Measurements from ENCODE around the gene ABHD10. TPM values are rescaled to one million over a fixed set of nuclear protein-coding genes. Genes with fewer than 3 reads are reported as not detected.
A peak's percentile ranks its signal among the peaks of the same experiment; 100 is the strongest.

The ABHD10 gene
- 18.8 TPM for total RNA-seq
- polyA plus RNA-seq: 10 to 100 TPM; 23.1 to 37.2 (median 35.1) TPM

GRCh38 chr3:111978583-111979433 is at the start of gene ABHD10:
TSS of gene ABHD10 (plus strand) at chr3:111979026. CDS start at chr3:111979062, 36 bp downstream.
- peak within 1 kb of the TSS; percentile 81 for H3K27ac ChIP-seq (ENCODE audit: insufficient read depth, low read length, poor library complexity, severe bottlenecking)
- H3K27me3 Mint-ChIP-seq: peaks cover 11% of the 10 kb centered on the region
- peak within 1 kb of the TSS; percentile 99 for H3K4me3 ChIP-seq (ENCODE audit: low read depth, low read length)
- H3K4me1 Mint-ChIP-seq: peaks cover 29 to 48% (median 41%) of the 10 kb centered on the region in 4 donors
- DNase-seq (peak; percentile 92 to 99 (median 95)), ATAC-seq (ENCODE audit: low read depth in 2 of 2) (peak; percentile 94 to 96)
- H3K27me3 ChIP-seq (ENCODE audit: control insufficient read depth, insufficient read depth, low read length): no peaks in the 10 kb centered on the region
- H3K36me3 ChIP-seq (ENCODE audit: control insufficient read depth, insufficient read depth, low read length): peaks cover under 1% of the 10 kb centered on the region
- H3K27ac Mint-ChIP-seq: peak within 1 kb of the TSS; percentile 92 to 96 (median 95)
- no peaks in the 10 kb centered on the region for H3K9me3 Mint-ChIP-seq
- H3K9me3 ChIP-seq (ENCODE audit: control insufficient read depth in 2 of 2, low read length in 2 of 2): no peaks in the 10 kb centered on the region
- H3K4me3 Mint-ChIP-seq: peak within 1 kb of the TSS; percentile 95 to 97 (median 96)
- peaks cover 31% of the 10 kb centered on the region for H3K4me1 ChIP-seq (ENCODE audit: control insufficient read depth, insufficient read depth, low read length, poor library complexity, severe bottlenecking)
- H3K36me3 Mint-ChIP-seq: peaks cover 3% of the 10 kb centered on the region

- no peaks in the 10 kb centered on the region for H3K9me3 ChIP-seq (ENCODE audit: control insufficient read depth in 2 of 2, low read length in 2 of 2)
- DNase-seq (no peak), ATAC-seq (ENCODE audit: low read depth in 2 of 2) (no peak)
- no peaks in the 10 kb centered on the region for H3K36me3 ChIP-seq (ENCODE audit: control insufficient read depth, insufficient read depth, low read length)
- Mint-ChIP-seq H3K4me3 (no peak overlapping the region), H3K36me3 (peaks cover 4% of the 10 kb centered on the region), H3K27ac (no peak overlapping the region), H3K4me1 (no peaks in the 10 kb centered on the region), H3K9me3 (peaks cover 0 to under 1% (median 0%) of the 10 kb centered on the region in 7 donors), H3K27me3 (no peaks in the 10 kb centered on the region)
- no peaks in the 10 kb centered on the region for H3K27me3 ChIP-seq (ENCODE audit: control insufficient read depth, insufficient read depth, low read length)
- no peak overlapping the region for H3K27ac ChIP-seq (ENCODE audit: insufficient read depth, low read length, poor library complexity, severe bottlenecking)
- H3K4me3 ChIP-seq (ENCODE audit: low read depth, low read length): no peak overlapping the region
- no peaks in the 10 kb centered on the region for H3K4me1 ChIP-seq (ENCODE audit: control insufficient read depth, insufficient read depth, low read length, poor library complexity, severe bottlenecking)
Observed at GRCh38 chr3:111929484-111929883, 49.3 kb upstream of the ABHD10 start.

GRCh38 chr3:111932946-111933345 is 45.9 kb upstream of the ABHD10 start:
- Histone ChIP-seq H3K9me3 (ENCODE audit: control insufficient read depth in 2 of 2, low read length in 2 of 2) (no peaks in the 10 kb centered on the region), H3K27me3 (ENCODE audit: control insufficient read depth, insufficient read depth, low read length) (no peaks in the 10 kb centered on the region), H3K4me3 (ENCODE audit: low read depth, low read length) (no peak overlapping the region), H3K36me3 (ENCODE audit: control insufficient read depth, insufficient read depth, low read length) (no peaks in the 10 kb centered on the region), H3K4me1 (ENCODE audit: control insufficient read depth, insufficient read depth, low read length, poor library complexity, severe bottlenecking) (no peaks in the 10 kb centered on the region), H3K27ac (ENCODE audit: insufficient read depth, low read length, poor library complexity, severe bottlenecking) (no peak overlapping the region)
- peaks cover 4% of the 10 kb centered on the region for H3K36me3 Mint-ChIP-seq
- peaks cover 5% of the 10 kb centered on the region for H3K27me3 Mint-ChIP-seq
- H3K4me3 Mint-ChIP-seq: no peak overlapping the region
- H3K27ac Mint-ChIP-seq: no peak overlapping the region
- no peaks in the 10 kb centered on the region for H3K4me1 Mint-ChIP-seq
- peaks cover 0 to 1% (median 0%) of the 10 kb centered on the region in 7 donors for H3K9me3 Mint-ChIP-seq
- no peak for ATAC-seq (ENCODE audit: low read depth in 2 of 2)
- no peak for DNase-seq

- no peak for DNase-seq
- ATAC-seq (ENCODE audit: low read depth in 2 of 2): no peak
- no peak overlapping the region for H3K4me3 Mint-ChIP-seq
- H3K36me3 ChIP-seq (ENCODE audit: control insufficient read depth, insufficient read depth, low read length): no peaks in the 10 kb centered on the region
- no peaks in the 10 kb centered on the region for H3K9me3 ChIP-seq (ENCODE audit: control insufficient read depth in 2 of 2, low read length in 2 of 2)
- H3K27ac ChIP-seq (ENCODE audit: insufficient read depth, low read length, poor library complexity, severe bottlenecking): no peak overlapping the region
- no peak overlapping the region for H3K4me3 ChIP-seq (ENCODE audit: low read depth, low read length)
- peaks cover 0 to 1% (median 0%) of the 10 kb centered on the region in 7 donors for H3K9me3 Mint-ChIP-seq
- H3K4me1 ChIP-seq (ENCODE audit: control insufficient read depth, insufficient read depth, low read length, poor library complexity, severe bottlenecking): no peaks in the 10 kb centered on the region
- H3K27me3 ChIP-seq (ENCODE audit: control insufficient read depth, insufficient read depth, low read length): no peaks in the 10 kb centered on the region
- H3K27me3 Mint-ChIP-seq: peaks cover 5% of the 10 kb centered on the region
- no peak overlapping the region for H3K27ac Mint-ChIP-seq
- H3K4me1 Mint-ChIP-seq: no peaks in the 10 kb centered on the region
- peaks cover 16% of the 10 kb centered on the region for H3K36me3 Mint-ChIP-seq
Observed at GRCh38 chr3:111936191-111936841, 42.5 kb upstream of the ABHD10 start.

GRCh38 chr3:111936967-111937366 is 41.9 kb upstream of the ABHD10 start:
- H3K4me1 Mint-ChIP-seq: no peaks in the 10 kb centered on the region
- no peak overlapping the region for H3K27ac Mint-ChIP-seq
- H3K27me3 ChIP-seq (ENCODE audit: control insufficient read depth, insufficient read depth, low read length): no peaks in the 10 kb centered on the region
- H3K36me3 ChIP-seq (ENCODE audit: control insufficient read depth, insufficient read depth, low read length): no peaks in the 10 kb centered on the region
- no peaks in the 10 kb centered on the region for H3K4me1 ChIP-seq (ENCODE audit: control insufficient read depth, insufficient read depth, low read length, poor library complexity, severe bottlenecking)
- H3K4me3 ChIP-seq (ENCODE audit: low read depth, low read length): no peak overlapping the region
- peaks cover 0 to 1% (median 0%) of the 10 kb centered on the region in 7 donors for H3K9me3 Mint-ChIP-seq
- no peaks in the 10 kb centered on the region for H3K9me3 ChIP-seq (ENCODE audit: control insufficient read depth in 2 of 2, low read length in 2 of 2)
- H3K27ac ChIP-seq (ENCODE audit: insufficient read depth, low read length, poor library complexity, severe bottlenecking): no peak overlapping the region
- ATAC-seq (ENCODE audit: low read depth in 2 of 2) (no peak), DNase-seq (no peak)
- peaks cover 5% of the 10 kb centered on the region for H3K27me3 Mint-ChIP-seq
- H3K36me3 Mint-ChIP-seq: peaks cover 19% of the 10 kb centered on the region
- H3K4me3 Mint-ChIP-seq: no peak overlapping the region

GRCh38 chr3:111937871-111938270 is 41.0 kb upstream of the ABHD10 start:
- no peak overlapping the region for H3K27ac Mint-ChIP-seq
- H3K36me3 Mint-ChIP-seq: peaks cover 16% of the 10 kb centered on the region
- Histone ChIP-seq H3K4me3 (ENCODE audit: low read depth, low read length) (no peak overlapping the region), H3K36me3 (ENCODE audit: control insufficient read depth, insufficient read depth, low read length) (no peaks in the 10 kb centered on the region), H3K4me1 (ENCODE audit: control insufficient read depth, insufficient read depth, low read length, poor library complexity, severe bottlenecking) (no peaks in the 10 kb centered on the region), H3K27me3 (ENCODE audit: control insufficient read depth, insufficient read depth, low read length) (no peaks in the 10 kb centered on the region), H3K27ac (ENCODE audit: insufficient read depth, low read length, poor library complexity, severe bottlenecking) (no peak overlapping the region), H3K9me3 (ENCODE audit: control insufficient read depth in 2 of 2, low read length in 2 of 2) (no peaks in the 10 kb centered on the region)
- H3K4me3 Mint-ChIP-seq: no peak overlapping the region
- DNase-seq (no peak), ATAC-seq (ENCODE audit: low read depth in 2 of 2) (no peak)
- H3K9me3 Mint-ChIP-seq: peaks cover 0 to 1% (median 0%) of the 10 kb centered on the region in 7 donors
- peaks cover 5% of the 10 kb centered on the region for H3K27me3 Mint-ChIP-seq
- no peaks in the 10 kb centered on the region for H3K4me1 Mint-ChIP-seq

- Mint-ChIP-seq H3K27ac (no peak overlapping the region), H3K4me3 (no peak overlapping the region), H3K9me3 (peaks cover 0 to 1% (median 0%) of the 10 kb centered on the region in 7 donors), H3K4me1 (no peaks in the 10 kb centered on the region), H3K27me3 (peaks cover 5% of the 10 kb centered on the region), H3K36me3 (peaks cover 16% of the 10 kb centered on the region)
- no peaks in the 10 kb centered on the region for H3K9me3 ChIP-seq (ENCODE audit: control insufficient read depth in 2 of 2, low read length in 2 of 2)
- H3K36me3 ChIP-seq (ENCODE audit: control insufficient read depth, insufficient read depth, low read length): no peaks in the 10 kb centered on the region
- H3K27me3 ChIP-seq (ENCODE audit: control insufficient read depth, insufficient read depth, low read length): no peaks in the 10 kb centered on the region
- H3K27ac ChIP-seq (ENCODE audit: insufficient read depth, low read length, poor library complexity, severe bottlenecking): no peak overlapping the region
- no peak overlapping the region for H3K4me3 ChIP-seq (ENCODE audit: low read depth, low read length)
- H3K4me1 ChIP-seq (ENCODE audit: control insufficient read depth, insufficient read depth, low read length, poor library complexity, severe bottlenecking): no peaks in the 10 kb centered on the region
- ATAC-seq (ENCODE audit: low read depth in 2 of 2) (no peak), DNase-seq (no peak)
Observed at GRCh38 chr3:111939873-111940272, 39.0 kb upstream of the ABHD10 start.

Data from CD4-positive, CD25-positive, alpha-beta regulatory T cell (primary cell).